PC-3 (cell line): ENCODE results near the gene PRTG. TPM values are rescaled to one million over a fixed set of nuclear protein-coding genes. Genes with fewer than 3 reads are reported as not detected.

Experiments used
- ATAC-seq: fragments of 200-7000 bp; cut with Tn5 transposase; 2 replicates; pipeline ENCODE4 v1.9.1; 2020; ENCODE audit warnings: mild to moderate bottlenecking, moderate library complexity
- Bru-seq: library from RNA; stranded (reverse); fragments of 400-500 nt; gene quantifications from one replicate; lab custom pipeline; 2021; lab: Mats Ljungman, UMichigan
- BruChase-seq, 2 experiments: library from RNA; stranded (reverse); fragments of 400-500 nt; gene quantifications; one replicate each; lab custom pipeline; 2021; lab: Mats Ljungman, UMichigan
- BruUV-seq: library from RNA; stranded (reverse); fragments of 400-500 nt; replicated peaks from 2 replicates; lab custom pipeline; 2021; lab: Mats Ljungman, UMichigan
- CTCF ChIA-PET: fragments of 300-600 bp; sonication (Branson Sonifier 250); formaldehyde crosslinking; loops from one replicate; lab custom pipeline; 2022; ENCODE audit warnings: antibody characterized with exemption; lab: Charles Lee
- POLR2A ChIA-PET: fragments of 300-600 bp; sonication (Branson Sonifier 250); formaldehyde crosslinking; loops from one replicate; lab custom pipeline; 2022; ENCODE audit warnings: antibody characterized with exemption; ENCODE audit not compliant: unreplicated experiment; lab: Charles Lee
- DNase-seq: peaks from one replicate; pipeline ENCODE4 v3.0.0-alpha.2; 2015
- H2AFZ ChIP-seq: fragments of 300-600 bp; sonication (generic); 2 replicates; pipeline ENCODE4 v1.6.0; 2016; ENCODE audit warnings: antibody characterized with exemption, low read length
- H3F3A ChIP-seq: fragments of 300-600 bp; sonication (generic); one replicate; pipeline ENCODE4 v1.6.0; 2017; ENCODE audit warnings: antibody characterized with exemption, low read length, control low read depth, mild to moderate bottlenecking; ENCODE audit not compliant: unreplicated experiment
- H3K27ac ChIP-seq: fragments of 300-600 bp; sonication (generic); 2 replicates; pipeline ENCODE4 v1.5.1; 2016; ENCODE audit warnings: mild to moderate bottlenecking, low read length
- H3K27me3 ChIP-seq: fragments of 300-600 bp; sonication (generic); 2 replicates; pipeline ENCODE4 v1.6.1; 2016; ENCODE audit warnings: low read length, mixed read lengths
- H3K36me3 ChIP-seq: fragments of 300-600 bp; sonication (generic); 2 replicates; pipeline ENCODE4 v1.6.1; 2016; ENCODE audit warnings: low read depth, mixed run types, low read length, mixed read lengths
- H3K4me1 ChIP-seq: fragments of 300-600 bp; sonication (generic); 2 replicates; pipeline ENCODE4 v1.5.1; 2016; ENCODE audit warnings: low read length; ENCODE audit not compliant: insufficient read depth
- H3K4me2 ChIP-seq: fragments of 300-600 bp; sonication (generic); 2 replicates; pipeline ENCODE4 v1.6.0; 2016; ENCODE audit warnings: low read length
- H3K4me3 ChIP-seq: fragments of 300-600 bp; sonication (generic); 2 replicates; pipeline ENCODE4 v1.5.1; 2016; ENCODE audit warnings: mild to moderate bottlenecking, low read length, mixed read lengths
- H3K79me2 ChIP-seq: fragments of 300-600 bp; sonication (generic); 2 replicates; pipeline ENCODE4 v1.6.1; 2017; ENCODE audit warnings: low read length, mixed read lengths
- H3K9ac ChIP-seq: fragments of 300-600 bp; sonication (generic); 2 replicates; pipeline ENCODE4 v1.6.0; 2016; ENCODE audit warnings: mild to moderate bottlenecking, low read length
- H3K9me2 ChIP-seq: fragments of 300-600 bp; sonication (generic); replicated peaks from 2 replicates; pipeline ENCODE4 v1.6.1; 2016; ENCODE audit warnings: mixed run types, low read length, mixed read lengths
- H3K9me3 ChIP-seq: fragments of 300-600 bp; sonication (generic); 2 replicates; pipeline ENCODE4 v1.6.1; 2016; ENCODE audit warnings: low read length, mixed read lengths
- H4K20me1 ChIP-seq: fragments of 300-600 bp; sonication (generic); 2 replicates; pipeline ENCODE4 v1.6.1; 2016; ENCODE audit warnings: low read length, mixed read lengths
- CTCF ChIP-seq: fragments of 300-600 bp; sonication (generic); conservative IDR thresholded peaks from 2 replicates; pipeline ENCODE4 v1.5.1; 2017; ENCODE audit warnings: antibody characterized with exemption, low read depth, mild to moderate bottlenecking, low read length
- EZH2 ChIP-seq: fragments of 300-600 bp; sonication (generic); IDR thresholded peaks from one replicate; pipeline ENCODE4 v1.6.1; 2017; ENCODE audit warnings: antibody characterized with exemption, mild to moderate bottlenecking, low read length; ENCODE audit not compliant: unreplicated experiment
- EZH2phosphoT487 ChIP-seq: fragments of 300-600 bp; sonication (generic); IDR thresholded peaks from 2 replicates; pipeline ENCODE4 v1.6.1; 2018; ENCODE audit warnings: mild to moderate bottlenecking, antibody characterized with exemption, low read length, borderline replicate concordance
- intact Hi-C: fragments of 100-400 bp; cut with micrococcal nuclease; formaldehyde crosslinking; loops from 2 replicates; pipeline ENCODE4 v1.9.0; 2023
- long read RNA-seq: library from polyadenylated mRNA; unstranded; transcript quantifications from one replicate; pipeline ENCODE4 v2.0.0, GENCODE V29; 2021; ENCODE audit not compliant: unreplicated experiment
- total RNA-seq: library from RNA; depleted of rRNA; stranded (reverse); fragments of >200 nt; gene quantifications from 2 replicates; pipeline ENCODE4 v1.2.3, GENCODE V29; 2014; rRNA removed

Gene PRTG
- 1.4 and 5.2 TPM in 2 replicates for total RNA-seq
- Bru-seq, nascent RNA: percentile 35 among the genes with signal in this experiment
- percentile 29 among the genes with signal in this experiment for BruChase-seq, experiment 1, labeled RNA remaining after a 6-hour chase
- percentile 36 among the genes with signal in this experiment for BruChase-seq, experiment 2, labeled RNA remaining after a 2-hour chase
- long read RNA-seq: 0 reads

GRCh38 chr15:55742927-55743728 lies at the start of gene PRTG:
TSS of gene PRTG (minus strand) at chr15:55743152. CDS start at chr15:55742931, 221 bp downstream.
- H3K9me2 ChIP-seq: no peaks in the 10 kb centered on the region
- no peaks in the 10 kb centered on the region for H3K9me3 ChIP-seq
- H3K4me3 ChIP-seq: peak within 1 kb of the TSS; percentile 81
- no peaks in the 10 kb centered on the region for H3K36me3 ChIP-seq
- H2AFZ ChIP-seq: peak within 1 kb of the TSS; percentile 83
- H3K27me3 ChIP-seq: peaks cover 49% of the 10 kb centered on the region
- H3K79me2 ChIP-seq: no peaks in the 10 kb centered on the region
- H3K4me2 ChIP-seq: peak within 1 kb of the TSS; percentile 85
- no TSS peak for BruUV-seq
- ChIA-PET CTCF (no interaction called here), POLR2A (no interaction called here)
- H3K27ac ChIP-seq: no peak within 1 kb of the TSS
- no peaks in the 10 kb centered on the region for H3F3A ChIP-seq
- 0 out of 2 replicates have a peak, but pooled peaks cover 6% of the 10 kb centered on the region for H3K4me1 ChIP-seq
- no peak for TF ChIP-seq CTCF
- TF ChIP-seq EZH2: no peak
- no peak for TF ChIP-seq EZH2phosphoT487
- H4K20me1 ChIP-seq: no peaks in the 10 kb centered on the region
- DNase-seq (peak; percentile 24), ATAC-seq (peak; percentile 79)
- intact Hi-C loops: no loop called here
- H3K9ac ChIP-seq: peak within 1 kb of the TSS; percentile 56

- no peaks in the 10 kb centered on the region for H3K9me3 ChIP-seq
- H3K27me3 ChIP-seq: no peaks in the 10 kb centered on the region
- intact Hi-C loops: no loop called here
- H3K9me2 ChIP-seq: no peaks in the 10 kb centered on the region
- DNase-seq (peak; percentile 36), ATAC-seq (peak; percentile 84)
- H3K79me2 ChIP-seq: no peaks in the 10 kb centered on the region
- POLR2A ChIA-PET: no interaction called here
- H3K27ac ChIP-seq: 0 out of 2 replicates have a peak overlapping the region, but pooled peaks have one; percentile 1
- peak overlapping the region; percentile 4 for H3K4me2 ChIP-seq
- CTCF ChIA-PET: no interaction called here
- no peak for TF ChIP-seq EZH2
- TF ChIP-seq CTCF: no peak
- TF ChIP-seq EZH2phosphoT487: no peak
- no peak overlapping the region for H3K4me3 ChIP-seq
- H3F3A ChIP-seq: no peaks in the 10 kb centered on the region
- H4K20me1 ChIP-seq: no peaks in the 10 kb centered on the region
- no peaks in the 10 kb centered on the region for H3K36me3 ChIP-seq
- H3K4me1 ChIP-seq: peaks cover 14% of the 10 kb centered on the region
- no TSS peak for BruUV-seq
- H3K9ac ChIP-seq: no peak overlapping the region
- no peak overlapping the region for H2AFZ ChIP-seq
Observed at GRCh38 chr15:55791551-55792400, 48.8 kb upstream of the PRTG start.
